Measurements from ENCODE around the gene NKD1.

The NKD1 gene

GRCh38 chr16:50553731-50554360 lies 5.7 kb downstream of the NKD1 start:
- ATAC-seq (no peak), DNase-seq (no peak)
- Mint-ChIP-seq H3K4me3 (no peak overlapping the region), H3K27ac (no peak overlapping the region), H3K4me1 (peaks cover 8% of the 10 kb centered on the region), H3K9me3 (no peaks in the 10 kb centered on the region), H3K27me3 (peaks cover 12% of the 10 kb centered on the region), H3K36me3 (ENCODE audit: low read depth) (no peaks in the 10 kb centered on the region)

- Mint-ChIP-seq H3K36me3 (ENCODE audit: low read depth) (no peaks in the 10 kb centered on the region), H3K4me1 (no peaks in the 10 kb centered on the region), H3K27me3 (peaks cover 2% of the 10 kb centered on the region), H3K27ac (no peak overlapping the region), H3K4me3 (no peak overlapping the region), H3K9me3 (no peaks in the 10 kb centered on the region)
- ATAC-seq (peak; percentile 38), DNase-seq (no peak)
These were observed 7.2 kb downstream of the NKD1 start for GRCh38 chr16:50555269-50555875.

- Mint-ChIP-seq H3K4me3 (no peak overlapping the region), H3K36me3 (ENCODE audit: low read depth) (no peaks in the 10 kb centered on the region), H3K27me3 (no peaks in the 10 kb centered on the region), H3K9me3 (no peaks in the 10 kb centered on the region), H3K27ac (no peak overlapping the region), H3K4me1 (no peaks in the 10 kb centered on the region)
- DNase-seq: no peak
- no peak for ATAC-seq
These were observed 7.9 kb downstream of the NKD1 start for GRCh38 chr16:50555952-50556673.

GRCh38 chr16:50557046-50557445 lies 8.8 kb downstream of the NKD1 start:
- DNase-seq (no peak), ATAC-seq (no peak)
- Mint-ChIP-seq H3K27ac (no peak overlapping the region), H3K4me3 (no peak overlapping the region), H3K36me3 (ENCODE audit: low read depth) (peaks cover 4% of the 10 kb centered on the region), H3K9me3 (peaks cover 3% of the 10 kb centered on the region), H3K4me1 (no peaks in the 10 kb centered on the region), H3K27me3 (no peaks in the 10 kb centered on the region)

GRCh38 chr16:50558913-50559312 lies 10.7 kb downstream of the NKD1 start:
- H3K4me3 Mint-ChIP-seq: no peak overlapping the region
- no peak for DNase-seq
- peaks cover under 1% of the 10 kb centered on the region for H3K4me1 Mint-ChIP-seq
- H3K36me3 Mint-ChIP-seq (ENCODE audit: low read depth): peaks cover 4% of the 10 kb centered on the region
- peaks cover 3% of the 10 kb centered on the region for H3K9me3 Mint-ChIP-seq
- no peak for ATAC-seq
- no peak overlapping the region for H3K27ac Mint-ChIP-seq
- no peaks in the 10 kb centered on the region for H3K27me3 Mint-ChIP-seq

- no peak overlapping the region for H3K27ac Mint-ChIP-seq
- H3K36me3 Mint-ChIP-seq (ENCODE audit: low read depth): peaks cover 4% of the 10 kb centered on the region
- no peak overlapping the region for H3K4me3 Mint-ChIP-seq
- no peak for DNase-seq
- H3K4me1 Mint-ChIP-seq: peaks cover 5% of the 10 kb centered on the region
- H3K9me3 Mint-ChIP-seq: peaks cover 3% of the 10 kb centered on the region
- no peak for ATAC-seq
- H3K27me3 Mint-ChIP-seq: no peaks in the 10 kb centered on the region
These were observed 11.1 kb downstream of the NKD1 start for GRCh38 chr16:50559342-50559741.

- no peak for DNase-seq
- Mint-ChIP-seq H3K27ac (no peak overlapping the region), H3K36me3 (ENCODE audit: low read depth) (peaks cover 4% of the 10 kb centered on the region), H3K4me1 (peaks cover 10% of the 10 kb centered on the region), H3K27me3 (no peaks in the 10 kb centered on the region), H3K4me3 (no peak overlapping the region), H3K9me3 (peaks cover 3% of the 10 kb centered on the region)
- no peak for ATAC-seq
These were observed 11.8 kb downstream of the NKD1 start for GRCh38 chr16:50559804-50560514.

GRCh38 chr16:50560903-50561863 lies 13.0 kb downstream of the NKD1 start:
- no peak overlapping the region for H3K4me3 Mint-ChIP-seq
- peaks cover 3% of the 10 kb centered on the region for H3K9me3 Mint-ChIP-seq
- H3K27ac Mint-ChIP-seq: no peak overlapping the region
- no peak for ATAC-seq
- DNase-seq: no peak
- H3K27me3 Mint-ChIP-seq: no peaks in the 10 kb centered on the region
- peaks cover 10% of the 10 kb centered on the region for H3K4me1 Mint-ChIP-seq
- H3K36me3 Mint-ChIP-seq (ENCODE audit: low read depth): peaks cover 4% of the 10 kb centered on the region

- DNase-seq (no peak), ATAC-seq (no peak)
- Mint-ChIP-seq H3K4me3 (no peak overlapping the region), H3K4me1 (peaks cover 10% of the 10 kb centered on the region), H3K36me3 (ENCODE audit: low read depth) (peaks cover 4% of the 10 kb centered on the region), H3K27me3 (no peaks in the 10 kb centered on the region), H3K9me3 (peaks cover 3% of the 10 kb centered on the region), H3K27ac (no peak overlapping the region)
These were observed 14.5 kb downstream of the NKD1 start for GRCh38 chr16:50562657-50563056.

GRCh38 chr16:50563989-50564388 lies 15.8 kb downstream of the NKD1 start:
- ATAC-seq: peak; percentile 12

GRCh38 chr16:50565428-50565827 lies 17.2 kb downstream of the NKD1 start:
- H3K36me3 Mint-ChIP-seq (ENCODE audit: low read depth): peaks cover 4% of the 10 kb centered on the region
- DNase-seq (no peak), ATAC-seq (no peak)
- H3K27ac Mint-ChIP-seq: no peak overlapping the region
- no peak overlapping the region for H3K4me3 Mint-ChIP-seq
- H3K9me3 Mint-ChIP-seq: peaks cover 3% of the 10 kb centered on the region
- no peaks in the 10 kb centered on the region for H3K27me3 Mint-ChIP-seq
- peaks cover 18% of the 10 kb centered on the region for H3K4me1 Mint-ChIP-seq

More at GRCh38 chr16:50563989-50564388, 15.8 kb downstream of the NKD1 start:
- H3K36me3 Mint-ChIP-seq (ENCODE audit: low read depth): peaks cover 4% of the 10 kb centered on the region
- DNase-seq: no peak
- no peak overlapping the region for H3K27ac Mint-ChIP-seq
- peaks cover 3% of the 10 kb centered on the region for H3K9me3 Mint-ChIP-seq
- H3K4me1 Mint-ChIP-seq: peaks cover 18% of the 10 kb centered on the region
- H3K4me3 Mint-ChIP-seq: no peak overlapping the region
- no peaks in the 10 kb centered on the region for H3K27me3 Mint-ChIP-seq

- Mint-ChIP-seq H3K27me3 (no peaks in the 10 kb centered on the region), H3K27ac (no peak overlapping the region), H3K4me3 (no peak overlapping the region), H3K9me3 (peaks cover 3% of the 10 kb centered on the region), H3K4me1 (peaks cover 18% of the 10 kb centered on the region), H3K36me3 (ENCODE audit: low read depth) (peaks cover 4% of the 10 kb centered on the region)
- ATAC-seq (no peak), DNase-seq (no peak)
These were observed 18.1 kb downstream of the NKD1 start for GRCh38 chr16:50566014-50566962.

- no peaks in the 10 kb centered on the region for H3K9me3 Mint-ChIP-seq
- no peaks in the 10 kb centered on the region for H3K27me3 Mint-ChIP-seq
- H3K4me3 Mint-ChIP-seq: no peak overlapping the region
- no peaks in the 10 kb centered on the region for H3K36me3 Mint-ChIP-seq (ENCODE audit: low read depth)
- ATAC-seq: no peak
- H3K4me1 Mint-ChIP-seq: peaks cover 18% of the 10 kb centered on the region
- no peak overlapping the region for H3K27ac Mint-ChIP-seq
- DNase-seq: no peak
These were observed 19.5 kb downstream of the NKD1 start for GRCh38 chr16:50567651-50568050.
